Natural killer cell (primary cell): ENCODE measurements around the gene ATRX. TPM values are rescaled to one million over a fixed set of nuclear protein-coding genes. Genes with fewer than 3 reads are reported as not detected.

Experiments used
- ATAC-seq, 3 donors: fragments of 150-1000 bp in 2 of 3; fragments of 200-7000 bp in 1 of 3; cut with Tn5 transposase; 1 replicate in 1 of 3; 2 replicates in 2 of 3; pipeline ENCODE4 v1.10.0; 2021; ENCODE audit warnings: mild to moderate bottlenecking in 2 of 3, moderate library complexity in 2 of 3
- DNase-seq, 2 donors: peaks; one replicate each; pipeline versions ENCODE4 v3.0.0 to v3.0.0-alpha.2; 2013 to 2021; ENCODE audit warnings: mixed read lengths in 1 of 2
- H3K27ac ChIP-seq: one replicate; pipeline ENCODE4 v1.5.1; 2013; ENCODE audit warnings: mild to moderate bottlenecking, low read length
- H3K27me3 ChIP-seq: one replicate; pipeline ENCODE4 v1.6.1; 2013; ENCODE audit warnings: low read length; ENCODE audit not compliant: control insufficient read depth, insufficient read depth
- H3K36me3 ChIP-seq: one replicate; pipeline ENCODE4 v1.6.1; 2013; ENCODE audit warnings: low read length; ENCODE audit not compliant: control insufficient read depth, insufficient read depth
- H3K4me1 ChIP-seq: one replicate; pipeline ENCODE4 v1.6.1; 2013; ENCODE audit warnings: low read length; ENCODE audit not compliant: control insufficient read depth, insufficient read depth
- H3K4me3 ChIP-seq: one replicate; pipeline ENCODE4 v1.5.1; 2013; ENCODE audit warnings: low read length
- H3K9me3 ChIP-seq: one replicate; pipeline ENCODE4 v1.6.1; 2013; ENCODE audit warnings: low read length; ENCODE audit not compliant: control insufficient read depth, insufficient read depth
- H3K27ac Mint-ChIP-seq, 2 donors: one replicate each; pipeline ENCODE4 v1.8.0; 2022; ENCODE audit warnings: mild to moderate bottlenecking in 2 of 2, mixed read lengths in 2 of 2, moderate library complexity in 1 of 2
- H3K27me3 Mint-ChIP-seq, 2 donors: one replicate each; pipeline ENCODE4 v1.8.0; 2022; ENCODE audit warnings: low read depth in 2 of 2, mixed read lengths in 2 of 2
- H3K36me3 Mint-ChIP-seq: one replicate; pipeline ENCODE4 v1.8.0; 2022; ENCODE audit warnings: mixed read lengths
- H3K4me1 Mint-ChIP-seq, 2 donors: one replicate each; pipeline ENCODE4 v1.8.0; 2022; ENCODE audit warnings: mixed read lengths in 2 of 2
- H3K4me3 Mint-ChIP-seq: one replicate; pipeline ENCODE4 v1.8.0; 2022; ENCODE audit warnings: mild to moderate bottlenecking, moderate library complexity, mixed read lengths
- H3K9me3 Mint-ChIP-seq, 2 donors: one replicate each; pipeline ENCODE4 v1.8.0; 2022; ENCODE audit warnings: mixed read lengths in 2 of 2
- WGBS: methylation state at CpG from one replicate; pipeline ENCODE4 v1.1.7; 2013; ENCODE audit warnings: missing lambda C conversion rate; ENCODE audit not compliant: insufficient coverage; 5-methylcytosine and 5-hydroxymethylcytosine counted together
- intact Hi-C: fragments of 100-400 bp; cut with micrococcal nuclease; formaldehyde crosslinking; loops from one replicate; pipeline ENCODE4 v1.14.2; 2022
- total RNA-seq, 4 donors: library from RNA; stranded (reverse); fragments of 120-200 nt in 1 of 4; gene quantifications; one replicate each; pipeline versions ENCODE4 v1.2.3 to v1.2.4, GENCODE V29; 2013 to 2022
- TF ChIP-seq, protein P1 (sequence below): fragments of 200-600 bp; IDR thresholded peaks from one replicate; pipeline ENCODE4 v1.8.0; 2022; ENCODE audit warnings: antibody characterized with exemption

The ATRX gene
- total RNA-seq, 3 donors from 2014 or later (not counting 1 experiment from before 2014, with no cell fraction given): 136 to 162 (median 159) TPM

DNA sequence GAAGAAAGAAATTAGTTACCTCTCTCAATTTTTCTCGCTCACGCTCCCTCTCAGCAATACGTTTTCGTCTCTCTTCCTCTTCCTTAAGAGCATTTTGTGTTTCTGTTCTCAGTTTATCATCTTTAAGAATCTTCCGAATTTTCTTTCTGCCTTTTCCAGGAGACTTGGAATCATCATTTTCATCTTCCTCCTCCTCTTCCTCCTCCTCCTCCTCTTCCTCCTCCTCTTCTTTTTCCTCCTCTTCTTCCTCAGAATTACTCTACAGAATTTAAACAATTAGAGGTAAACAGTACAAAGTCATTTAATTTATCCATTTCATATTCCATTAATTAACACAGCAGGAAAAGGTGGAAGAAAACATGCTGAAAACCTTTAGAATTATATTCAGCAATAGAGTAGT lies 133.9 kb downstream of the ATRX start:
- intact Hi-C loops: no loop called here
- Histone ChIP-seq H3K9me3 (no peaks in the 10 kb centered on the region), H3K27ac (no peak overlapping the region), H3K36me3 (peaks cover 5% of the 10 kb centered on the region), H3K4me1 (no peaks in the 10 kb centered on the region), H3K4me3 (no peak overlapping the region), H3K27me3 (no peaks in the 10 kb centered on the region)
- TF ChIP-seq, protein P1, sequence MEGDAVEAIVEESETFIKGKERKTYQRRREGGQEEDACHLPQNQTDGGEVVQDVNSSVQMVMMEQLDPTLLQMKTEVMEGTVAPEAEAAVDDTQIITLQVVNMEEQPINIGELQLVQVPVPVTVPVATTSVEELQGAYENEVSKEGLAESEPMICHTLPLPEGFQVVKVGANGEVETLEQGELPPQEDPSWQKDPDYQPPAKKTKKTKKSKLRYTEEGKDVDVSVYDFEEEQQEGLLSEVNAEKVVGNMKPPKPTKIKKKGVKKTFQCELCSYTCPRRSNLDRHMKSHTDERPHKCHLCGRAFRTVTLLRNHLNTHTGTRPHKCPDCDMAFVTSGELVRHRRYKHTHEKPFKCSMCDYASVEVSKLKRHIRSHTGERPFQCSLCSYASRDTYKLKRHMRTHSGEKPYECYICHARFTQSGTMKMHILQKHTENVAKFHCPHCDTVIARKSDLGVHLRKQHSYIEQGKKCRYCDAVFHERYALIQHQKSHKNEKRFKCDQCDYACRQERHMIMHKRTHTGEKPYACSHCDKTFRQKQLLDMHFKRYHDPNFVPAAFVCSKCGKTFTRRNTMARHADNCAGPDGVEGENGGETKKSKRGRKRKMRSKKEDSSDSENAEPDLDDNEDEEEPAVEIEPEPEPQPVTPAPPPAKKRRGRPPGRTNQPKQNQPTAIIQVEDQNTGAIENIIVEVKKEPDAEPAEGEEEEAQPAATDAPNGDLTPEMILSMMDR: no peak
- Mint-ChIP-seq H3K36me3 (no peaks in the 10 kb centered on the region), H3K4me3 (no peak overlapping the region), H3K27me3 (no peaks in the 10 kb centered on the region), H3K4me1 (peaks cover 0 to 13% of the 10 kb centered on the region in 2 donors), H3K27ac (peak overlapping the region in 1 of 2 donors; percentile 40), H3K9me3 (no peaks in the 10 kb centered on the region)
- 95% methylated on average over 3 of the region's 5 CpGs for WGBS
- DNase-seq (no peak), ATAC-seq (no peak)

DNA sequence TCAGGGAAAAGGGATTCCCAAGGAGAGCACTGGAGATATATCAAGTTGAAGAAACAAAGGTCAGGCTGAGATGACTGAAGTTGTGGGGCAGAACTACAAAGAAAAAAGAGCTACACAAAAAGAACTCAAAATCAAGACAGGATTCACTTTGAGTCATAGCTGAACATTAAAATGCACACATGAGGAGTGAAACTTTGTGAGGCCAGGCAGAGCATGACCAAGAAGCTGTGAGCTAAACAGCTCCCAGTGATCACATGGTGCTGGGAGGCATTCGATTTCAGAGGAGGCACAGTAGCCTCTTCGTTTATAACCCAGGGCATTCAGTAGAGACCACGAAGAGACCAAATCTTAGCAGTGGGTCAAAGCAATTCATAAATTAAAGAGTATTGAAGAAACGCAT lies 145.3 kb downstream of the ATRX start:
- intact Hi-C loops: no loop called here
- TF ChIP-seq, protein P1: no peak
- H3K4me3 ChIP-seq: no peak overlapping the region
- no peaks in the 10 kb centered on the region for H3K9me3 Mint-ChIP-seq
- ATAC-seq: no peak
- no peaks in the 10 kb centered on the region for H3K9me3 ChIP-seq
- WGBS: 71% methylated on average over 3 of the region's 4 CpGs
- no peak overlapping the region for H3K4me3 Mint-ChIP-seq
- no peak overlapping the region for H3K27ac ChIP-seq
- no peaks in the 10 kb centered on the region for H3K4me1 ChIP-seq
- no peaks in the 10 kb centered on the region for H3K27me3 Mint-ChIP-seq
- no peaks in the 10 kb centered on the region for H3K27me3 ChIP-seq
- H3K36me3 ChIP-seq: peaks cover 14% of the 10 kb centered on the region
- no peaks in the 10 kb centered on the region for H3K36me3 Mint-ChIP-seq
- no peak for DNase-seq
- H3K4me1 Mint-ChIP-seq: peaks cover 1 to 15% of the 10 kb centered on the region in 2 donors
- H3K27ac Mint-ChIP-seq: peak overlapping the region in 1 of 2 donors; percentile 27

DNA sequence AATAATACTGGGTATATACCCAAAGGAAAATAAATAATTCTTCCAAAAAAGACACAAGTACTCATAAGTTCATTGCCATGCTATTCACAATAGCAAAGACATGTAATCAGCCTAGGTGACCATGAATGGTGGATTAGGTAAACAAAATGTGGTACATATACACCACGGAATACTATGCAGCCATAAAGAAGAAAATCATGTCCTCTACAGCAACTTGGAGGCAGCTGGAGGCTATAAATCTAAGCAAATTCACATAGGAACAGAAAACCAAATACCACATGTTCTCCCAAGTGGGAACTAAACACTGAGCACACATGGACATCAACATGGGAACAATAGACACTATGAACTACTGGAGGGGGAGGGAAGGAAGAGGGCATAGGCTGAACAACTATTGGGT lies 146.2 kb downstream of the ATRX start:
- Histone ChIP-seq H3K27me3 (no peaks in the 10 kb centered on the region), H3K4me1 (no peaks in the 10 kb centered on the region), H3K27ac (no peak overlapping the region), H3K36me3 (peaks cover 21% of the 10 kb centered on the region), H3K4me3 (no peak overlapping the region), H3K9me3 (no peaks in the 10 kb centered on the region)
- Mint-ChIP-seq H3K27ac (no peak overlapping the region), H3K36me3 (no peaks in the 10 kb centered on the region), H3K27me3 (no peaks in the 10 kb centered on the region), H3K4me1 (peaks cover 0 to 15% of the 10 kb centered on the region in 2 donors), H3K4me3 (no peak overlapping the region), H3K9me3 (no peaks in the 10 kb centered on the region)
- DNase-seq (no peak), ATAC-seq (no peak)
- TF ChIP-seq, protein P1: no peak
- WGBS: 100% methylated on average over 1 of the region's 1 CpG
- intact Hi-C loops: no loop called here

DNA sequence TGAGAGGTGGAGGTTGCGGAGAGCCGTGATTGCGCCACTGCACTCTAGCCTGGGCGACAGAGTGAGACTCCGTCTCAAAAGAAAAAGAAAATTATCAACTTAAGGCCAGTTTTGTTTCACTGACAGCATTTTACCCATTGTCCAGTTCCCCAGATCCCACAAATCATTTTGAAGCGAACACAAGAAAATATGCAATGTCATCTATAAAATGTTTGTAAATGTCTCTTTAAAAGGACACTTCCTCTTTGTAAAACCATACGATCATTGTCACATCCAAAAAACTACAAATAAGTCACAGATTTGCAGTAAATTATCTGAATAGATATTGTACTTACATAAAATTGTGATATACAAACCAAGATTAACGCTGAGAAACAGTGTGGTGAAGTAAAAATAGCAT lies 147.6 kb downstream of the ATRX start:
- H3K9me3 Mint-ChIP-seq: no peaks in the 10 kb centered on the region
- Histone ChIP-seq H3K4me3 (no peak overlapping the region), H3K27me3 (no peaks in the 10 kb centered on the region), H3K36me3 (peaks cover 26% of the 10 kb centered on the region), H3K9me3 (no peaks in the 10 kb centered on the region), H3K4me1 (no peaks in the 10 kb centered on the region), H3K27ac (no peak overlapping the region)
- 98% methylated on average over 5 of the region's 8 CpGs for WGBS
- peaks cover 0 to 15% of the 10 kb centered on the region in 2 donors for H3K4me1 Mint-ChIP-seq
- H3K27ac Mint-ChIP-seq: no peak overlapping the region
- intact Hi-C loops: no loop called here
- no peak for ATAC-seq
- H3K36me3 Mint-ChIP-seq: no peaks in the 10 kb centered on the region
- no peak for DNase-seq
- TF ChIP-seq, protein P1: no peak
- no peak overlapping the region for H3K4me3 Mint-ChIP-seq
- H3K27me3 Mint-ChIP-seq: no peaks in the 10 kb centered on the region
